IPS DF 19.7 (cell line): ENCODE results near the gene INO80D.
"Not testable (repeated sequence)": the region's sequence is repeated elsewhere in the genome, so short reads cannot be mapped to it uniquely, and the experiment has no call there.

Source experiments
- DNase-seq: peaks from one replicate; pipeline ENCODE4 v3.0.0-alpha.2; 2013; ENCODE audit warnings: low read depth, low spot score

Gene INO80D, protein sequence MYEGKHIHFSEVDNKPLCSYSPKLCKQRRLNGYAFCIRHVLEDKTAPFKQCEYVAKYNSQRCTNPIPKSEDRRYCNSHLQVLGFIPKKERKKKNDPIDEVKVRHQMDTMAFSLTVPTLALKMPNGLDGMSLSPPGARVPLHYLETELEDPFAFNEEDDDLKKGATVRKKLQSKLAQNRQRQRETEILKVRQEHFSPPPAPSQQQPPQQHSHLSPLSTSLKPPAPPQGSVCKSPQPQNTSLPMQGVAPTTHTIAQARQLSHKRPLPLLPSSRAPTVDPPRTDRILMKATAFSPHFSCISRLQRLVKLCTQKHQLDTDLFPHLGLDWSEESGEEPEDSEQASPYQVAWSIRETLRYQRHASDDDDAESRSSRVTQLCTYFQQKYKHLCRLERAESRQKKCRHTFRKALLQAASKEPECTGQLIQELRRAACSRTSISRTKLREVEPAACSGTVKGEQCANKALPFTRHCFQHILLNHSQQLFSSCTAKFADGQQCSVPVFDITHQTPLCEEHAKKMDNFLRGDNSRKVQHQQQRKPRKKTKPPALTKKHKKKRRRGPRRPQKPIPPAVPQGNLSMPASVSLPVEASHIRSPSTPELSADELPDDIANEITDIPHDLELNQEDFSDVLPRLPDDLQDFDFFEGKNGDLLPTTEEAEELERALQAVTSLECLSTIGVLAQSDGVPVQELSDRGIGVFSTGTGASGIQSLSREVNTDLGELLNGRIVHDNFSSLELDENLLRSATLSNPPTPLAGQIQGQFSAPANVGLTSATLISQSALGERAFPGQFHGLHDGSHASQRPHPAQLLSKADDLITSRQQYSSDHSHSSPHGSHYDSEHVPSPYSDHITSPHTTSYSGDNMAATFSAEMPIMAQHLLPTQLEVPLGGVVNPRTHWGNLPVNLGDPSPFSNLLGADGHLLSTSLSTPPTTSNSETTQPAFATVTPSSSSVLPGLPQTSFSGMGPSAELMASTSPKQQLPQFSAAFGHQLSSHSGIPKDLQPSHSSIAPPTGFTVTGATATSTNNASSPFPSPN

DNA sequence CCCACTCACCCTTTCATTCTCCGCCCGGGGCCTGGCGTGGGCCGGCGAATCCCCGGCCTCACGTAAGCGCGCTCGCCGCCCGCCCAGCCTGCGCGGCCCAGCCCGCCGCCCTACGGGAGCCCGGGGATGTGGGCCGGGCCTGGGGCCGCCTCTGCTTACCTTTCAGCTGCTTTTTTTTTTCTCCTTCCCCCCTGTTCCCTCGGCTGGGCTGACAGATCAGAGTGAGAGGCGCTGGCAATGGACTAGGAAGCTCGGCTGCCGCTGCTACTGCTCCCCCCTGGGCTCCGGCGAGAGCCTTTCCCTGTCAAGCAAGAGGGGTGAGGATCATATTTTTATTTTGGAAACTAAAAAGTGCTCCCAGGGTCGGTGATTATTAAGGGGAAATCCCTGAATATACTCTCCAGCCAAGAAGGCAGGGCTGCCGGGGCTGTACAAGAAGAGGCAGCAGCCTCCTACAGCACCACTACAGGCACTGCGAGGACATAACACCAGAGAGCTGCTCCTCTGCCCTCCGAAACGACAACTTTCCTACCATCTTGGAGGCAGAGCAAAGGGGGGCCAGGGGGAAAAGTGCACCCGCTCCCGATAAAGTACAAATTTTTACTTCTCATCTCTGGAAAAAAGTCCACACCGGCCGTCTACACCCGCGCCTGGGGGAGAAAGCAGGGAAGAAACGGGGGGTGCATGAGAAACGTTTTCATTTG lies at the start of gene INO80D:
Gene INO80D, minus strand, starts transcription at position 433 of the 704 bp plus-strand sequence. CDS start 23,158 bp downstream, outside the sequence.
- DNase-seq: no peak

DNA sequence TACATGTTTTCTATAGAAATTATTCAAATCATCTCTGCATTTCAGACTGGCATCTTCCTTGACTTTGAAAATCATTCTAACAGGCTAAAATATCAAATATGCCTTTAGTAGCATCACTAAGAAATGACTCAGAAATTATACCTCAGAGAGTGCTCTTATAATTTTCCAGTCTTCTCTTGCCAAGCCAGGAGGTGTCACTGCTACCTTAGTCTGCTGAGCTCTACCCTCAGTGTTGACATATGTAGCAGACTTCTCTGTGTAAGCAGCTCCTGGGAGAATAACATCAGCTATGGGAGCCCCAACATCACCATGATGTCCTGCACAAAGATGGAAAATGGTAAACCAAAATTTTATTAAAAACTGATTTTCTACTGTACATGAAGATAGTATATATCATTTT lies 41.7 kb upstream of the INO80D start:
- DNase-seq: no peak

DNA sequence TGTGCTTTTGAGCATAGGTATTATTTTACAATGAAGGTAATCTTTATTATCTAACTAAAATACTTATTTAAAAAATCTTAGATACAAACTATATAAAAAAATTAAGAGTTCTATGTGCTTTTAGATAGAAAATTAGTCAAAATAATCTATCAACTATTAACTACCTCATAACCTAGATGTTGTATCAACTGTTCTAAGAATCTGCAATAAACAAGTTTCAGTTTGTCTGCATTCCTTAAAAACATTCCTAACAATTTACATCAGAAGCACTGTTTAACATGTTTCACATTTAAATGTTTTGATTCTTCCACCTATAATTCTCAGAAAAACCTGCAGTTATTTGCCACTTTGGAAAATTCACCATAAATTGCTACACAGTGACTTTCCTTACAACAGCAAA lies 39.9 kb upstream of the INO80D start:
- no peak for DNase-seq

DNA sequence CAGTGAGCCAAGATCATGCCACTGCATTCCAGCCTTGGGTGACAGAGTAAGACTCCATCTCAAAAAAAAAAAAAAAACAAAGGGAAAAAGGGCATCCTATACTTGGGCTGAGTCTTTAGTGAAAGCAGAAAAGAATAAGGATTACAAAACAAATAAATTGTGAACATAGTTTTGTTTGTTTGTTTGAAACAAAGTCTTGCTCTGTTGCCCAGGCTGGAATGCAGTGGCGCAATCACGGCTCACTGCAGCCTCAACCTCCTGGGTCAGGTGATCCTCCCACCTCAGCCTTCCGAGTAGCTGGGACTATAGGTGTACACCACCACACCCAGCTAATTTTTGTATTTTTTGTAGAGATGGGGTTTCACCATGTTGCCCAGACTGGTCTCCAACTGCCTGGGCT lies 36.6 kb upstream of the INO80D start:
- DNase-seq: not testable (repeated sequence)

DNA sequence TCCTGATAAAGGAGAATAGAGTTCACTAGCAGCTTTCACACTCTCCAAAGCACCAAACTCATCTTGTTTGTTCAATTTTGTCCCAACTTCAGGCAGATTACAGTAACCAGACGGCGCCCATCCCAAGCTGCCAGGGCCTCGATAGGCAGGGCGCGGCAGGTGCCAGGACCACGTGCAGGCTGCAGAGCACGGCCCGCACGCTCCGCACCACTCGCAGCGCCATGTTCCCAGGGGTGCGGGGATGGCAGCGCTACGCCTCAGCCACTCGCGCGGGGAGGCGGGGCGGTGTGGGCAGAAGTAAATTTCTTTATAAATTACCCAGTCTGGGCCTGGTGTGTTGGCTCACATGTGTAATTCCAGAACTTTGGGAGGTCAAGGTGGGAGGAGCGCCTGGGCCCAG lies 30.3 kb upstream of the INO80D start:
- DNase-seq: no peak

DNA sequence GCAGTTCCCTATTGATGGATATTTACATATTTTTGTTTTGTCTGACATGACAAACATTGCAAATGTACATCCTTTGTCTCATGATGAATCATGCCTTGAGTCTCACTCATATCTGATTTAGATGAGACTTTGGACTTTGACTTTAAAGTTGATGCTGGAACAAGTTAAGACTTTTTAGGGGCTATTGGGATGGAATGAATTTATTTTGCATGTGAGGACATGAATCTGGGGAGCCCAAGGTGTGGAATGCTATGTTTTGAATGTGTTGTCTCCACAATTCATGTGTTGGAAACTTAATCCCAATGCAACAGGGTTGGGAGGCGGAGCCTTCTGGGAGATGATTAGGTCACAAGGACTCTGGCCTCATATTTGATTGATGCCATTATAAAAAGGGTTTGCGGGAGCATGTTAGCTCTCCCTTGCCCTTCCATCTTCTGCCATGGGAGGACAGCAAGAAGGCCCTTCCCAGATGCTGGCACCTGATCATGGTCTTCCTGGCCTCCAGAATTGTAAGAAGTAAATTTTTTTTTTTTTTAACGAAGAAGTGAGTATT lies 29.1 kb upstream of the INO80D start:
- no peak for DNase-seq

DNA sequence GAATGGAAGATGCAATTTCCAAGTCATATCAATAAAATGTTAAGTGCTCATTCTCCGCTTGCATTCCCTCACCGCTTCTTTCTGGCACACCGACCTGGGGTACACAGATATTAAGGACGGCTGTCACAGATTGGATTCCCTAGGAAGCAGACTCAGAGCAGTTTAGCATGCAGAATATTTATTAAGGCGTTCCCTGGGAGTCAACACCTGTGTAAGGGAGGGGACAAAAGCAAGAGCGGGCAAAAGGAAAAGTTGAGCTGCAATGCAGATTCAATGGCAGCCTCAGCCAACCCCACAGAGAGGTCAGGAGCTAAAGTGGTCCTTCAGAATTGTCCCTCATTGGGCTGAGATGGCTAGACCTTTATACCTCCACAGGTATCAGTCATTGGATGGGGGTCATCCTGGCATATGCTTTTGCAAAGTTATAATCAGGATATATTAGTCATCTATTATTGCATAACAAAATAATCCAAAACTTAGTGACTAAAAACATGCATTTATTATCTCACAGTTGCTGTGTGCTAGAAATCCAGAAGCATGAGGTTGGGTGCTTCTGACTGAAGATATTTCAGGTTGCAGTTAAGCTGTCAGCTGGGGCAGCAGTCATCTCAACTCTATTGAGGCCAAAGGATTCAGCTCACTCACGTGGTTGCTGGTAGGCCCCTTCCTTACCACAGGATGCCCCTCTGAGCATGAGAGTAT lies 27.0 kb upstream of the INO80D start:
- DNase-seq: no peak

DNA sequence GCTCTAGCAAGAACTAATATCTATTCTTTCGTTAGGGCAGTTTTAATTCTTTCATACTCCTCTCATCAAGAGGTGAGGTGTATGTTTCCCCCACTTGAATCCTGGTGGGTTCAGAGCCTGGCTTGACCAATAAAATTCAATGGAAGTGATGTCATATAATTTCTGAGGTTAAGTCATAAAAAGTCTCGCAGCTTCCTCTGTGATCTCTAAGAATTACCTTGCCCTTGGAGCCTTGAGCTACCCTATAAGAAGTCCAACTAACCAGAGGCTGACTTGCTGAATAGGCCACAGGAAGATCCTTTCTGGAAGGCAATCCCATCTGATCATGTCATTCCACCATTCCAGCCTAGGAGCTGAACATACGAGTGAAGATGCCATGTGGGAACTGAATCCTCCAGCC lies 26.1 kb upstream of the INO80D start:
- DNase-seq: no peak

DNA sequence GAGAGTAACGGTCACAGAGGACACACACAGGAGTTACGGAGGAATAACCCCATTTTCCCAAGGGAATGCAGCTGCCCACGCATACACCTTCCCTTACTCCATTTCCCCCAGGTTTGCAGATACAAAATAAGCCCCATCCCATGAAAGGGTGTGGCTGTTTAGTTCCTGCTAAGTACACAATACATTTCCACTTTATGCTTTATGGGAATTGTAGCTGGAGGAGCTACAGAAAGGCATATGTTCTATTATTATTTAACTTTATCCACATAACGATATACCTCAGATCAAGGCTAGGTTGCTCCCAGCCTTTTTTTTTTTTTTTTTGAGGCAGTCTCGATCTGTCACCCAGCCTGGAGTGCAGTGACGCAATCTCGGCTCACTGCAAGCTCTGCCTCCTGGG lies 22.7 kb upstream of the INO80D start:
- DNase-seq: no peak

DNA sequence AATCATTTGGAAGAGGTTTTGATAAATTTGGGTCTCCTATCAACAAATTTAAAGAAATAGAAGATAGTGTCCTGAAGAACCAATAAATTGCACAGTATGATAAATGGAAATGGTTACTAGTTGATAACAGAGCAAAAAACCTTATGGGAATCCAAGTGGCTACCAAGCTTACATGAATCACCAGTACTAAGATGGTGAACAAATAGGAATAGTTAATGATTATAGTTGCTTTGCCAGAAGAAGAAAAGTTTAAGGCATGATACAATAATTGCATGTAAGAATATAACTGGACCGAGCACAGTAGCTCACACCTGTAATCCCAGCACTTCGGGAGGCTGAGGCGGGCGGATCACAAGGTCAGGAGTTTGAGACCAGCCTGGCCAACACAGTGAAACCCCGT lies 19.6 kb upstream of the INO80D start:
- DNase-seq: no peak

DNA sequence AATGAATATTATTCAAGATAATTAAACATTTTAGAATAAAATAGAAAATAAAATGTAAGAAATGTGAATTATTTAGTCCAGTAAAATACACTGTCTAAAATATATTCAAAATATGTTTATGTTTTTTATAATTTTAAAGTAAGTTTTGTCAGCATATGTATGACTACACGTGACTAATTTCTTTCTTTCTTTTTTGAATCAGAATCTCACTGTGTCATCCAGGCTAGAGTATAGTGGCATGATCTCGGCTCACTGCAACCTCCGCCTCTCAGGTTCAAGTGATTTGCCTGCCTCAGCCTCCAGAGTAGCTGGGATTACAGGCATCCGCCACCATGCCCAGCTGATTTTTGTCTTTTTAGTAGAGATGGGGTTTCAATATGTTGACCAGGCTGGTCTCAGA lies 19.1 kb upstream of the INO80D start:
- no peak for DNase-seq

DNA sequence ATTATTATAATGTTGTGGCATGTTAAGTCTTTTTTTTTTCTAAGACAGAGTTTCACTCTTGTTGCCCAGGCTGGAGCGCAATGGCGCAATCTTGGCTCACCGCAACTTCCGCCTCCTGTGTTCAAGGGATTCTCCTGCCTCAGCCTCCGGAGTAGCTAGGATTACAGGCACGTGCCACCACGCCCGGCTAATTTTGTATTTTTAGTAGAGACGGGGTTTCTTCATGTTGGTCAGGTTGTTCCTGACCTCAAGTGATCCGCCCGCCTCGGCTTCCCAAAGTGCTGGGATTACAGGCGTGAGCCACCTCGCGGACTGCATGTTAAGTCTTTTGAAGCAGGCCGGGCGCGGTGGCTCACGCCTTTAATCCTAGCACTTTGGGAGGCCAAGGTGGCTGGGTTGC lies 12.9 kb upstream of the INO80D start:
- not testable (repeated sequence) for DNase-seq

DNA sequence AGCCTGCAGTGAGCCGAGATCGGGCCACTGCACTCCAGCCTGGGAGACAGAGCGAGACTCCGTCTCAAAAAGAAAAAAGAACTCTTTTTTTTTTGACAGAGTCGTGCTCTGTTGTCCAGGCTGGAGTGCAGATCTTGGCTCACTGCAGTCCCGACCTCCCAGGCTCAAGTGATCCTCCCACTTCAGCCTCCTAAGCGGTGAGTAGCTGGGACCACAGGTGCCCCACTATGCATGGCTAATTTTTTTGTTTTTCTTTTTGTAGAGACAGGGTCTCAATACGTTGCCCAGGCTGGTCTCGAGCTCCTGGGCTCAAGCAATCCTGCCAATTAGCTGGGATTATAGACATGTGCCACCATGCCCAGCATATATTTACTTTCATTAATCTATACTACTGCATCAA lies 12.5 kb upstream of the INO80D start:
- DNase-seq: no peak

DNA sequence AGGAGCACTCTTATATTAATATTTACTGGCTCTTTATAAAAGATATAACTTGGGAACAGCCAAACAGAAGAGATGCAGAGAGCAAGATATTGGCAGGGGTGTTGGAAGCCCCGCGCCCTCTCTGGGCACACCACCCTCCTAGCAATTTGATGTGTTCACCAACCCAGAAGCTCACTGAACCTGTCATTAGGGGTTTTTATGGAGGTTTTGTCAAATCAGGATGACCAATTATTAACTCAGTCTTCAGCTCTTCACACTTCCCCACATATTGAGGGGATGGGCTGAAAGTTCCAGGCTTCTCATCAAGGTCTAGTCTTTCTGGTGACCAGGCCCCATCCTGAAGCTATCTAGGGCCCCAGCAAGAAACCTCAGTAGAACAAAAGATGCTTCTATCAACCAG lies 10.9 kb upstream of the INO80D start:
- no peak for DNase-seq

DNA sequence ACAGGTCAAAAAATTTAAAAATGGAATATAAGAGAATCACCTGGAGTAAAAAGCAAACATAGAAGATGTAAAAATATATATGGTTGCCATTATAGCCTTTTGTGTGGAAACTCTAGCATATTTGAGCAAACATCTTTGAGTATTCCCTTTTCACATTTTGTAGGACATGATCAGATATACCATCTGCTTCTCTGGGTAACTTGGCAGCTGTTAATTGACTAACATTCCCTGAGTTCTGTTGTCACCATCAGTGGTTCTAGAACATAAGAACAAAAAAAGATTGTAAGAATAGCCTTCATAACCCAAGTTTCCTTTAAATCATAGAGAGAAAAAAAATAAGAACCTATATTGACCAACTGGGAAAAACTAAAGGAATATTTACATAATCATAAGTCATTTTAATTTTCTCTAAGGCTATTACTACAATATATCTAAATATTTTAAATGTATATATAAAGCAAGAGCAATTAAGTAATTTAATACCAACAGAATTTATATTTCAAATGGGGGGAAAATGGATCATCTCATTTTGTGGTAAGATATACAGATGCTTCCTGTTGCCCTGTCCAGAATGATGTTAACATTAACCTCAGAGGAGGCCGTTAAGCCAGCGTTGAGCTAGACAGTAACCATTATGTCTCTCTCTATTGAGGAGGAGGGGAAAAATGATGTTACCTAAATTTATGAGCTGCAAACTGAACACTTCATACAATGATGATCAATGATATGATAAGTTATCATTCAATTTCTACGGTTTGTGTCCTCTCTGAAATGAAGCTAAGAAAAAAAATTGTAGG lies 9.8 kb upstream of the INO80D start:
- DNase-seq: no peak

DNA sequence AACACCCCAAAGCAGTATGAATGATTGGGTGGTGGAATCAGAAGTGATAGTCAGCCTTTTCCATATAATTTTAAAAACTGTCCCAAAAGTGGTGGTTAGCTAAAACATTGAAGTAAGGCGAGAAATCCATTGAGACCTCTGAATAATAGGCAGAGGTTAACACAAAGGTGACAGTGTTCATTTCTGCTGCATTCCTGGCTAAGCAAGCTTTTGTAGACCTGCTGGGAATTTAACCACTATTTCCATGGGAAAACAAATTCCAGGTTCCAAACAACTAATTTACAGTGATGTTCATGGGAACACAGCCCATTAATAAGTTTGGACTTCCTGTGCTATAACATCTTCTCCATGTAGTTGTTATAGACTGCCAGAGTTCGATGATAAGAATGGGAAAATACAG lies 6.3 kb upstream of the INO80D start:
- DNase-seq: no peak

DNA sequence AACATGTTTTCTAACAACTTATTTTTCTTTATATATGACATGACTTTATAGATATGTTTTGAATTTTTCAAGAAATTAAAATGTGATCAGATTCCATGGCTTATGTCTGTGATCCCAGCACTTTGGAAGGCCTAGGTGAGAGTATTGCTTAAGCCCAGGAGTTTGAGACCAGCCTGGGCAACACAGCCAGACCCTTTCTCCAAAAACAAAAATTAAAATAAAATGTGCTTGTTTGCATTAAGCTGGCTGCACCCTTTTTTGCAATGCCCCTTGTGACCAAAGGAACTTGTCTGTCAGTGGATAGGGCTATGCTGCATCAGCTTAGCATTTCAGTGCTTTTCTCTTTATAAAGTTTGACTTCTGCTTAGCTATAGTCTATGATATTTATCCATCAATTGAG lies 2.3 kb upstream of the INO80D start:
- no peak for DNase-seq

DNA sequence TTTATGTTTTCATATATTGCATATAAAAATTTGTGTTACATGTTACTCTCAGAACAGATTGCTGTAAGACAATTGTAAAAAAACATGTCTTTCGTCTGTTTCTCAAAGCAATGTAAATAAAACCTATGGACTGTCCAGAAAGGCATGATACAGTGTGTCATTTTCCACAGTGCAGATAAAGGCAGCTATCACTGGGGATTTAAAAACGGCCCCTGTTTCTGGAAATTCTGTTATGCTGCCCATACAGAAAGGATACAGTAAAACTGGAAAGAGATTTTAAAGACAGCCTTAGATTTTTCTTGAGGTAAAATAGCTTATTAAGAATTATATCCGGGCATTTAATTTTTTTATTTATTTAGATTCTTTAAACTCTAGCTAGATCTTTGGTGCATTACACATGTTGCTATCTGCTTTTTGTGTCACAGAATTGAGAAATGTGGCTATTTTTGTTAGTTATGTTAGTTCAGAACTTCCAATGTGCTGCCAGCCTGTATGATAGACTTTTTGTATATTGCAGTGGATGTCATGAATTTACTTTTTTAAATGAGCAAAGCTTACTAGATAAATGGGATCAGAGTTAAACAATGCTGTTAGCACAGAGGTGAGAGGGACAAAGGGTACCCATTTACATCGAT lies 859 bp upstream of the INO80D start:
- DNase-seq: no peak

DNA sequence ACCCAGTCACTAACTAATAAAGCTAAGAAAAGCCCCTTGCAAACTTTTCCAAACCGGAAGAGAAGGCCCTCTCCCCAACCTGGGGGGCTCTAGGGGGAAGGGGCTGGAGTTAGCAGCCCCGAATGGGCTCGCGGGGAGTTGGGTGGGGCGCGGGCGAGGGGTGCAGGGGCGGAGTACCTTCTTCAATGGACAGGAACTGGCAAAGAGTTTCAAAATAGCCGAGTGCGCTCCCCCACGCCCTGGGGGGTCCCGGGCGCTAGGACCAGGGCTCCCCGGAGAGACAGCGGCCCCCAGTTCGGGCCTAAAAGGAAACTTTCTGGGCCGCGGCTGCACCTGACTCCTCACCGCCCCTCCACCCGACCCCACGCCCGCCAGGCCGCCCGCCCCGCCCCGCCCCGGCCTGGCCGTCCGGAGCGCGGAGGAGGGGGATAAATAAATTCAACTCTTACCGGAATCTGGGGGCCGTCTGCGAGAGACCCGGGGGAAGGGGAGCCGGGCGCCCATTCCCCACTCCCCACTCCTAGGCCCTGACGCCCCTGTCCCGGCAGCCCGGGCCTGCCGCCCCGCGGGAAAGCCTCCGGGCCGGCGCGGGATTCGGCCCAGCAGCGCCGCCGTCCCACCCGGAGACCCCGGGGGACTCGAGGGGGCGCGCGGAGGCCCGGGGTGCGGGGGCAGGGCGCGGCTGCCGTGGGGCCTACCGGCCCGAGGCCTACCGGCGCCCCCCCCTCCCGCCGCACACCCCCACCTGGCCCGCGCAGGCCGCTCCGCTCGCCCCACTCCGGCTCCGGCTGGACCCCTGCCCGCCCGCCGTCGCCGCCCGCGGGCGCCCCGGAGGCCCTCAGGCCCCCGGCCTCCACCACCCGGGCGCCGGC lies 868 bp downstream of the INO80D start:
- DNase-seq: no peak
